GDM1 (cell line): ENCODE measurements around the gene NINL.
"Not testable (repeated sequence)": the region's sequence is repeated elsewhere in the genome, so short reads cannot be mapped to it uniquely, and the experiment has no call there.

Experiments
- DNase-seq: peaks from one replicate; lab custom pipeline; 2025; lab: John Stamatoyannopoulos, UW

Gene NINL

DNA sequence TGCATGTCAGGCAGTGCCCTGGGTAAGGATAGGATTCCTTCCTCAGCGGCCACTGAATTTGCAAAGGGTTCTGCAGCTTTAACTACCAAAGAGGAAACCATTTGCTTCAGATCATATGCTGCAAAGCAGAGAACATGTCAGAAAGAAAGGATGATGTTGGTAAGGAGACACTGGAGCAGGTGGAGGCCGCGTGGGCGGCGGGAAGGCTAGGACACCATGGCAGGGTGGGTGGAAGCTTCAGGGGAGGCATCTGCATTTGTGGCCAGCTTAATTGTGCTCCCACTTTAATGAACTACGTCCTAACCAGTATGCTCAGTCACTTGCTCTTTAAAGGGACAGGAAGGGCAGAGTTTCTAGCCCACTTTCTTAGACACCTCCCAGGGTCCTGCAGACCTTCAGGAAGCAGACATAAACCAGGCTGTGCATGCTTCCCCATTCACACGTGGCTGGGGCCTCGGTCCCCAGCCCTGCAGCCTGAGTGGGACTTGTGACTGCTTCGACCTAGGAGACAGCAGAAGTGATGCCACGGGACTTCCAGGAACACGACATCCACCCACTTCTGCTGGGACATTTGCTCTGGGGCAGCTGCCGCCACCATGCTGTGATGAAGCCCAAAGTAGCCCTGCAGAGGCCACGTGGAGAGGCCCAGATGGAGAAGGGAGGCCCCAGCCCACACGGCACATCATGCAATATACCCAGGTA is 101.7 kb downstream of the NINL start:
- no peak for DNase-seq

DNA sequence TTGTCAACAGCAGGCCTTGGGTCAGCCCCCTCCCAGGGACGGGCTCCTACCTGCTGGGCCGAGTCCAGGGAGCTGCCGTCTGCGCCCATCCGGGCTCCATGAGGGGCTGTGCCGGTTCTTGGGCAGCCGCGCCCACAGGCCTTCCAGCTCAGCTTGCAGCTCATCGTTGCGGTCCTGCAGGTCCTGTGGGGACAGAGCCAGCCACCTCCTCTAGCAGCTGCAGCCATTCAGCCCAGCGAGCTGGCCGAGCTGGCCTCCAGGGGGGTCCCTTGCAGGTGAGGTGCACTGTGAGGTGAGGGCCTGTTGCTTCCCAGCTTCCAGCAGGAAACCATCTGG is 103.4 kb downstream of the NINL start:
- DNase-seq = no peak

- DNase-seq = no peak
Observed at GRCh38 chr20:25481235-25481917, 104.0 kb downstream of the NINL start.

DNA sequence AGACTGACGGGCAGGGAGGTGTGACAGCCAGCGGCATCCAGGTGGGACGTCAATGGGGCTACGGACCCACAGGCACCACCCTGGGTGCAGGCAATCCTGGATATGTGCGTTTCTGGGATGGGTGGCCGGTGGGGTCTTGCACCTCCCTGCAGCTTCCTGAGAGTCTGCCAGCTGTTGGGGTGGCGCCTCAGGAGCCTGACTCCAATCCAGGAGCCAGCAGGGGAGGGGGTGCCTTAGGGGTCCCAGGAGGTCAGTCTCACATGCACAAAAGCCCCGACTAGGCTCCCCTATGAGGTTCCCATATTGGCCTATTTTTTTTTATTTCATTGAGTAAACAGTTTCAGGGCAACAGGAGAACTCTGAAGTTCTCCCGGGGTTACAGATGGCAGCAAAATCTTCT is 104.5 kb downstream of the NINL start:
- DNase-seq = no peak

- no peak for DNase-seq
Observed at GRCh38 chr20:25480156-25480555, 105.2 kb downstream of the NINL start.

- no peak for DNase-seq
Observed at GRCh38 chr20:25479638-25480037, 105.7 kb downstream of the NINL start.

DNA sequence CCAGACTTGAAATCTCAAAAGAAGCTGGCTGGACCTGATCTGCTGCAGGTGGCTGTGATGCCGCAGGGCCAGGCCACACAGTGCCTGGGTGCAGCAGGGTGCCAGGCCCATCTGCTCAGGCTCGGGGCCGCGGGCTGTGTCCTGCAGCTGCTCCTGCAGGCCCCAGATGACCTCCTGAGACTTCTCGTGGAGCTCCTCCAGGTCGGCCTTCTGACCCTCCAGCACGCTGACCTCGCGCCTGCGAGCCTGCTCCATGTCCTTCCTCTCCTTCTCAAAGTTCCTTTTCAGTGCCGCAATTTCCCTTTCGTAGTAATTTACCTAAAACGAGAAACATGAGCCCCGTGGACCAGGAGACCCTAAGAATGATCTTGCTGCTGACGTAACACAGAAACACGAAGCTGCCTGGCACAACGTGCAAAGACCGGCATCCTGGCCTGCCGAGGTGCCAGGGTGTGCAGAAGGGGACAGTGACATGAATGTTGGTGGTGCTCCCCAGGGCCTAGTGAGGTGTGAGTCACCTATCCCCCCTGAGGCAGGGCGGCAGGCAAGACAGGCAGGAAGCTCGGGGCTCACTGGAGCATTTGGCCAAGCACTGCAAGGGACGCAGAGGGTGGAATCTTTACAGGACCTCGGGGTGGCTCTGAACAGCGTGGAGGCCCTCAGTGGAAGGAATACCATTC is 106.3 kb downstream of the NINL start:
- DNase-seq = no peak

DNA sequence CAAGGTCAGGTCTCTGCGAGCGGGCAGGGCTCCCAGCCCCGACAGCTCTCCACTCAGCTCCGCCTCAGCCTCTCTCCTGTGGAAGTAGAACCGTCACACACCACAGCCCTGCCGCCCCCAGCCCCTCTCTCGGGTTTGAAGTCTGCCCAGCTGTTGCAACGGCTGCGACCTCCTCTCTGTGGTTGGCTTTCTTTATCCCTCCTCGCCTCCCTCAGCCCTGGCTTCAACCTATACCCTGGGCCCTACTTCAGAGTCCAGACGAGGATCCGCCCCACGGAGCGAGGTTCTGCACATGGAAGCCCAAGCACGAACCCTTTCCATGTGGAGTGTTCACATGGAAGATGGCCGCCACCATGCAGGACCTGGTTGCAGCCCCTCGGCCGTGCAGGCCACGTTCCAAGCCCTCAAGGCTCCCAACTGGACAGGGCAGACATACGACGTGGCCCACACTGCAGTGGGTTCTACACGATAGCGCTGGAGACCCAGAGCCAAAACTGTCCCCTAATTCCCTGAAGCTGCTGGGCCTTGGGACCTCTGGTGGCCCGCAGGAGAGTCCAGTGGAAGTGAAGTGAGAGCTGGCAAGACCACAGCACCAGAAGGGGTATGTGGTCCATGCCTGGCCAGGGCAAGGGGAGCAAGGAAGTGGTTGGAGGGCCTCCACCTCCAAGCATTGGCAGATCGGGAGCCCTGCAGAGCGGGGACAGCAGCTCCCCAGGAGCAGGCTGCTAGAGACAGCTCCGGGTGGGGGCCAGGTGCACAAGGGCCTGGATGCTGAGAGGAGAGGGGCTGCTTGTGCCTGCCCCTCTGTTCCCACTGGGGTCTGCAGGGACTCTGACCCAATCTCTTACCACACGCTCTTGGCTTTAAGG is 108.1 kb downstream of the NINL start:
- DNase-seq = no peak

DNA sequence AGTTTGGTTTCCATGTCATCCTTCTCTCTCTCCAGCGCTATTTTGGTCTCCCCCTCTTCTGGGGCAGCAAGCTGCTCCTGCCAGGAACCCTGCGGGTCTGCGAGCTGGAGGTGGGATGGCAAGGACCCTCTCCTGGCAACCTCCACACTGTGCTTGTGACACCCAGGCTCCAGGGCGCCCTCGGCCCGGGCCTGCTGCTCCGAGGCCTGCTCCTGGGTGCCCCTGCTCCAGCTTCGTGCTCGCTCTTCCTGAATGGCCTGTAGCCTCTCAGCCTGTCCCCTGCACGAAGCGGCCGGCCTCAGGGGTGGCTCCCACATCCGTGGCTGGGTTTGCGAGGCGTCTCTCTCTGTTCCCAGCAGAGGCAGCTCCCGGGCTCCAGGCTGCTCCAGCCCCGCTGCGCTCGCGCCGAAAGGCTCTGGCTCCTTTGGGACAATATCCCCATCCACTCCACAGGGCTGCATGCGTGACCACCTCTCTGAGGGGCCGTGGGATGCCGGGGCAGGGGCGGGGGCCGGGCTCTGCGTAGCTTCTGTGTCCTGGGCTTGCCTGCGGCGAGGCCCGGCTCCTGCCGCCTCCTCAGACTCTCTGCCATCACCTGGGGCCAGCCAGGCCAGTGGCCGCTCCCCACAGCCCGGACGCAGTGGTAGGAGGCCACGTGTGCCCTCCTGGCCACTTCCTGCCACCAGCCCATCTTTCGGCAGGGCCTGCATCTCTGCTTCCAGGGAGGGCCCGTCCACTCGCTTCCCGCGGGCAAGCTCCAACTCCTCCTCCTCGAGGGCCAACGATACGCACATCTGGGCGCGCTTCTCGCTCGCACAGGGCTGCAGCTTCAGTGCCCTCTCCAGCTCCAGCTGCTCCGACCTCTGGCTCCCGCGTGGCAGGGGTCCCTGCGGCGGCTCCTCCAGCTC is 109.0 kb downstream of the NINL start:
- DNase-seq = no peak

DNA sequence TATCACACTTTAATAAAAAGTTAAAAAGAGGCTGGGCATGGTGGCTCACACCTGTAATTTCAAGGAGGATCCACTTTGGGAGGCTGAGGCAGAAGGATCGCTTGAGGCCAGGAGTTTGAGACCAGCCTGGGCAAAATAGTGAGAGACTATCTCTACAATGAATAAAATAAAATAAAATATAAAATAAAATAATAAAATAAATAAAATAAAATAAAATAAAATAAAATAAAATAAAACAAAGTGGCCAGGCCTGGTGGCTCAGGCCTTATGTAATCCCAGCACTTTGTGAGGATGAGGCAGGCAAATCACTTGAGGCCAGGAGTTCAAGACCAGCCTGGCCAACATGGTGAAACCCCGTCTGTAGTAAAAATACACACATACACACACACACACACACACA is 112.0 kb downstream of the NINL start:
- DNase-seq = not testable (repeated sequence)

DNA sequence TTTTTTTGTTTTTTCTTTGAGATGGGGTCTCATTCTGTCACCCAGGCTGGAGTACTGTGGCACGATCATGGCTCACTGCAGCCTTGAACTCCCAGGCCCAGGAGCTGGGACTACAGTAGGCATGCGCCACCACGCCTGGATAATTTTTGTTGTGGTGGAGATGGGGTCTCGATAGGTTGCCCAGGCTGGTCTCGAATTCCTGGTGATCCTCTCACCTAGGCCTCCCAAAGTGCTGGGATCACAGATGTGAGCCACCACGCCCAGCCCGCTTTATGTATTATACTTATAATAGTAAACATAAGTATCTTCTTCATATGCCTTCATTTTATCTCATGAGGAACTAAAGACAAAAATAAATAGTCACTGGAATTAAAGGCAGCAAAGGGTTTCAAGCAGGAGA is 114.3 kb downstream of the NINL start:
- DNase-seq = no peak

GRCh38 chr20:25470045-25470444 is 115.3 kb downstream of the NINL start:
- no peak for DNase-seq

DNA sequence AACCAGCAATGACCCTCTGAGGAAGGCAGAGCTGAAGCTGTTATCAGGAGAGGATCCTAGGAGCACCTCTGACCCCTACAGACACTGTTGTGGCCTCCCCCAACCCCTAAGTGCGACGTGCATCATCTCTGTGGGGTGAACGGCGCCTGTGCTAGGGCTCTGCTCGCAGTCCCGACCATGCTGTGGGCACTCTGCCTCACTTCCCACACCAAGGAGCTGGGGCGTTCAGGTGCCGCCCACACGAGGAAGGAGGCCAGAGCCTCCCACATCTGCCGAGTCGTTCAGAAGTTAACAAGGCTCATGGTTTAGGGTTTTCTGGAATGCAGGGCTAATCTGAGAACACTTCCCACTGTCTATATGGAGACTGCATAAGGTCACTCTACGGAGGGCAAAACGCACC is 115.8 kb downstream of the NINL start:
- no peak for DNase-seq

- no peak for DNase-seq
Observed at GRCh38 chr20:25468126-25469075, 116.9 kb downstream of the NINL start.

- DNase-seq = no peak
Observed at GRCh38 chr20:25467441-25467840, 117.9 kb downstream of the NINL start.

GRCh38 chr20:25466846-25467245 is 118.5 kb downstream of the NINL start:
- no peak for DNase-seq

DNA sequence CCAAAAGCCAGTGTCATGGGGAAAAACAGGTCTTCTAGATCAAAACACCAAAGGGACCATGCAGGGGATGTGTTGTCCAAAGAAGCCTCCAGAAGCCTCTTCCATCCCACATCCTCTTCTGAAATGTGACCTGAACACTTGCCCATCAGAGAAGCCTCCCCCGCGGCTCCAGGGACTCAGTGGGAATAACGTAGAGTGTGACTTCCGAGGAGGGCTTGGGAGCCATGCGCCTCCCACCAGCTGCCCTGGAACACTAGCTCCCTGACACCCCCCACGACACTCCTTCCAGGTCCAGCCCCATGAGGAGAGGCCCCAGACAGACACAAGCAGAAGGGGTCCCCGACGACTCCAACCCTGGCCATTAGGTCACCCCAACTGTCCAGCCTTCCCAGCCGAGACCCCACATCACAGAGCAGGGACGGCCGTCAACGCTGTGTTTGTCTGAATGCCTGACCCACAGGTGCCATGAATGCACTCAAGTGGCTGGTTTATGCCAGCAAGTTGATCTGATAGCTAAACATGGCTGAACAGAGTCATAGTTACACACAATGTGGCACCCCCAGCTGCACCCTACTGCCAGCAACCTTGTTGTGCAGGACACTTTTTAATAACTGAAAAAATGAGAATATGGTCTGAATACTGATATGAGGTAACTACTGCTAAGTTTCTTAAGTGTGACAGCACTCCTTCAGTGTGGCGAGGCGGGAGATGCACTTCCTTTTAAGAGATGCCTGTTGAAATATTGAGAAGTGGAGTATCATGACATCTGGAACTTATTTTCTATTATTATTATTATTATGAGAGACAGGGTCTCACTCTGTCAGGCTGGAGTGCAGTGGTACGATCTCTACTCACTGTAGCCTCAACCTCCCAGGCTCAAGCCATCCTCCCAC is 119.8 kb downstream of the NINL start:
- DNase-seq = no peak

GRCh38 chr20:25464501-25465242 is 120.7 kb downstream of the NINL start:
- no peak for DNase-seq
